Activated CD4-positive, alpha-beta T cell treated with anti-CD3 and anti-CD28 coated beads for 36 hours (primary cell): ENCODE measurements around the gene MAB21L4. TPM values are rescaled to one million over a fixed set of nuclear protein-coding genes. Genes with fewer than 3 reads are reported as not detected.

Experiments
- ATAC-seq: fragments of 200-7000 bp; cut with Tn5 transposase; one replicate; pipeline ENCODE4 v1.10.0; 2021; ENCODE audit warnings: mild to moderate bottlenecking, moderate library complexity
- CTCF ChIA-PET: fragments of 350-600 bp; sonication (Branson Sonifier 250); formaldehyde crosslinking; loops from one replicate; lab custom pipeline; 2021; ENCODE audit warnings: antibody characterized with exemption; lab: Charles Lee
- POLR2A ChIA-PET: fragments of 350-600 bp; sonication (Branson Sonifier 250); formaldehyde crosslinking; loops from one replicate; lab custom pipeline; 2021; ENCODE audit warnings: antibody characterized with exemption, inconsistent platforms; lab: Charles Lee
- DNase-seq: peaks from one replicate; pipeline ENCODE4 v3.0.0-alpha.2; 2020
- H3K27ac Mint-ChIP-seq: one replicate; pipeline ENCODE4 v1.8.0; 2021; ENCODE audit warnings: mixed read lengths
- H3K27me3 Mint-ChIP-seq: one replicate; pipeline ENCODE4 v1.8.0; 2021; ENCODE audit warnings: mixed read lengths
- H3K36me3 Mint-ChIP-seq: one replicate; pipeline ENCODE4 v1.8.0; 2021; ENCODE audit warnings: low read depth, mixed read lengths
- H3K4me1 Mint-ChIP-seq: one replicate; pipeline ENCODE4 v1.8.0; 2021; ENCODE audit warnings: mixed read lengths
- H3K4me3 Mint-ChIP-seq: one replicate; pipeline ENCODE4 v1.8.0; 2021; ENCODE audit warnings: mild to moderate bottlenecking, moderate library complexity, mixed read lengths
- H3K9me3 Mint-ChIP-seq: one replicate; pipeline ENCODE4 v1.8.0; 2021; ENCODE audit warnings: low read depth, mixed read lengths
- intact Hi-C, 2 experiments: fragments of 100-400 bp; cut with DNase I in 1 of 2; cut with micrococcal nuclease in 1 of 2; formaldehyde crosslinking; loops; one replicate each; pipeline versions ENCODE4 v1.14.2 to v1.15.1; 2022 to 2024; cut with DNase I, micrococcal nuclease
- total RNA-seq, 2 experiments: library from RNA; stranded (reverse); gene quantifications; one replicate each; pipeline ENCODE4 v1.2.3, GENCODE V29; 2021

The MAB21L4 gene
- total RNA-seq, 2 experiments from 2014 or later = not detected

- CTCF ChIA-PET = no interaction called here
- intact Hi-C loops = no loop called here
- ATAC-seq (no peak), DNase-seq (no peak)
- H3K36me3 Mint-ChIP-seq = no peaks in the 10 kb centered on the region
- H3K27me3 Mint-ChIP-seq = no peaks in the 10 kb centered on the region
- H3K4me3 Mint-ChIP-seq = no peak within 1 kb of the TSS
- H3K9me3 Mint-ChIP-seq = no peaks in the 10 kb centered on the region
- POLR2A ChIA-PET = no interaction called here
- H3K27ac Mint-ChIP-seq = no peak within 1 kb of the TSS
- no peaks in the 10 kb centered on the region for H3K4me1 Mint-ChIP-seq
These were observed 27.5 kb downstream of the MAB21L4 start, which contains the start of gene AGXT for GRCh38 chr2:240868286-240869108. TSS of gene AGXT (plus strand) at chr2:240868824. CDS start at chr2:240868866, 42 bp downstream.

- no peak overlapping the region for H3K27ac Mint-ChIP-seq
- POLR2A ChIA-PET = no interaction called here
- H3K36me3 Mint-ChIP-seq = no peaks in the 10 kb centered on the region
- DNase-seq (no peak), ATAC-seq (no peak)
- no peaks in the 10 kb centered on the region for H3K4me1 Mint-ChIP-seq
- intact Hi-C loops = no loop called here
- H3K27me3 Mint-ChIP-seq = no peaks in the 10 kb centered on the region
- no peaks in the 10 kb centered on the region for H3K9me3 Mint-ChIP-seq
- no peak overlapping the region for H3K4me3 Mint-ChIP-seq
- CTCF ChIA-PET = no interaction called here
These were observed 30.6 kb downstream of the MAB21L4 start for GRCh38 chr2:240865391-240865790.

GRCh38 chr2:240864475-240864874 is 31.5 kb downstream of the MAB21L4 start:
- no peaks in the 10 kb centered on the region for H3K4me1 Mint-ChIP-seq
- H3K27me3 Mint-ChIP-seq = peaks cover 2% of the 10 kb centered on the region
- ChIA-PET CTCF (no interaction called here), POLR2A (no interaction called here)
- no peak for DNase-seq
- H3K9me3 Mint-ChIP-seq = no peaks in the 10 kb centered on the region
- ATAC-seq = no peak
- no peak overlapping the region for H3K27ac Mint-ChIP-seq
- intact Hi-C loops = no loop called here
- H3K4me3 Mint-ChIP-seq = no peak overlapping the region
- no peaks in the 10 kb centered on the region for H3K36me3 Mint-ChIP-seq

GRCh38 chr2:240861547-240861946 is 34.4 kb downstream of the MAB21L4 start:
- ATAC-seq = no peak
- Mint-ChIP-seq H3K4me3 (no peak overlapping the region), H3K9me3 (no peaks in the 10 kb centered on the region), H3K4me1 (no peaks in the 10 kb centered on the region), H3K27me3 (peaks cover 3% of the 10 kb centered on the region), H3K36me3 (no peaks in the 10 kb centered on the region), H3K27ac (no peak overlapping the region)
- DNase-seq = no peak
- intact Hi-C loops = no loop called here
- CTCF ChIA-PET = interaction anchor here (0.7 to 1.4 kb wide), 4 partner anchors 8 to 31 kb away, joined by 3 to 9 read pairs (median 4); no protein-coding TSS in a partner anchor
- POLR2A ChIA-PET = interaction anchor here (0.6 kb wide), 1 partner anchor 138 kb away, joined by 3 read pairs; no protein-coding TSS in a partner anchor

- POLR2A ChIA-PET = no interaction called here
- intact Hi-C loops = no loop called here
- ATAC-seq = no peak
- Mint-ChIP-seq H3K9me3 (peaks cover 11% of the 10 kb centered on the region), H3K4me3 (no peak overlapping the region), H3K4me1 (no peaks in the 10 kb centered on the region), H3K27me3 (peaks cover 3% of the 10 kb centered on the region), H3K36me3 (no peaks in the 10 kb centered on the region), H3K27ac (no peak overlapping the region)
- DNase-seq = no peak
- CTCF ChIA-PET = no interaction called here
These were observed 37.1 kb downstream of the MAB21L4 start for GRCh38 chr2:240858871-240859270.

- H3K4me1 Mint-ChIP-seq = no peaks in the 10 kb centered on the region
- ATAC-seq (no peak), DNase-seq (no peak)
- CTCF ChIA-PET = no interaction called here
- no peaks in the 10 kb centered on the region for H3K36me3 Mint-ChIP-seq
- peaks cover 11% of the 10 kb centered on the region for H3K9me3 Mint-ChIP-seq
- H3K27me3 Mint-ChIP-seq = peaks cover 3% of the 10 kb centered on the region
- POLR2A ChIA-PET = no interaction called here
- H3K27ac Mint-ChIP-seq = no peak overlapping the region
- H3K4me3 Mint-ChIP-seq = no peak overlapping the region
- intact Hi-C loops = no loop called here
These were observed 37.6 kb downstream of the MAB21L4 start for GRCh38 chr2:240858321-240858720.

- Mint-ChIP-seq H3K27me3 (peaks cover 3% of the 10 kb centered on the region), H3K4me3 (no peak overlapping the region), H3K9me3 (peaks cover 11% of the 10 kb centered on the region), H3K4me1 (no peaks in the 10 kb centered on the region), H3K27ac (no peak overlapping the region), H3K36me3 (no peaks in the 10 kb centered on the region)
- no peak for DNase-seq
- intact Hi-C loops = no loop called here
- ChIA-PET CTCF (no interaction called here), POLR2A (no interaction called here)
- no peak for ATAC-seq
These were observed 38.6 kb downstream of the MAB21L4 start for GRCh38 chr2:240857039-240858008.

- H3K27me3 Mint-ChIP-seq = peaks cover 3% of the 10 kb centered on the region
- H3K36me3 Mint-ChIP-seq = no peaks in the 10 kb centered on the region
- ATAC-seq = no peak
- intact Hi-C loops = no loop called here
- no peak overlapping the region for H3K27ac Mint-ChIP-seq
- CTCF ChIA-PET = no interaction called here
- no peaks in the 10 kb centered on the region for H3K4me1 Mint-ChIP-seq
- POLR2A ChIA-PET = no interaction called here
- H3K4me3 Mint-ChIP-seq = no peak overlapping the region
- no peak for DNase-seq
- peaks cover 11% of the 10 kb centered on the region for H3K9me3 Mint-ChIP-seq
These were observed 39.6 kb downstream of the MAB21L4 start for GRCh38 chr2:240856151-240856980.

- Mint-ChIP-seq H3K36me3 (no peaks in the 10 kb centered on the region), H3K9me3 (peaks cover 11% of the 10 kb centered on the region), H3K4me1 (no peaks in the 10 kb centered on the region), H3K4me3 (no peak overlapping the region), H3K27me3 (peaks cover 3% of the 10 kb centered on the region), H3K27ac (no peak overlapping the region)
- ChIA-PET CTCF (no interaction called here), POLR2A (no interaction called here)
- DNase-seq = no peak
- intact Hi-C loops = no loop called here
- ATAC-seq = no peak
These were observed 40.3 kb downstream of the MAB21L4 start for GRCh38 chr2:240855670-240856069.

- H3K36me3 Mint-ChIP-seq = no peaks in the 10 kb centered on the region
- no peak overlapping the region for H3K4me3 Mint-ChIP-seq
- no peaks in the 10 kb centered on the region for H3K4me1 Mint-ChIP-seq
- DNase-seq (no peak), ATAC-seq (no peak)
- peaks cover 11% of the 10 kb centered on the region for H3K9me3 Mint-ChIP-seq
- H3K27ac Mint-ChIP-seq = no peak overlapping the region
- H3K27me3 Mint-ChIP-seq = peaks cover 1% of the 10 kb centered on the region
- intact Hi-C loops = loop anchor here in 1 of 2 experiments (5.0 kb wide), 4 partner anchors 300 to 1025 kb away; partner anchors contain the start of genes D2HGDH and PPP1R7
- ChIA-PET CTCF (interaction anchor here (0.5 to 1.7 kb wide), 4 partner anchors 9 to 47 kb away, joined by 3 to 5 read pairs (median 4); no protein-coding TSS in a partner anchor), POLR2A (no interaction called here)
These were observed 43.2 kb downstream of the MAB21L4 start for GRCh38 chr2:240852671-240853314.
